Ectodermal cell (in vitro differentiated cells): ENCODE measurements around the gene KLRC3. TPM values are rescaled to one million over a fixed set of nuclear protein-coding genes. Genes with fewer than 3 reads are reported as not detected.
"Not testable (repeated sequence)": the region's sequence is repeated elsewhere in the genome, so short reads cannot be mapped to it uniquely, and the experiment has no call there.

ENCODE experiments used
- H3K27ac ChIP-seq: 2 replicates; pipeline ENCODE4 v1.7.0; 2013; ENCODE audit warnings: mild to moderate bottlenecking, low read depth, low read length; ENCODE audit not compliant: insufficient read depth, poor library complexity, severe bottlenecking
- H3K27me3 ChIP-seq: 2 replicates; pipeline ENCODE4 v1.7.0; 2013; ENCODE audit warnings: mild to moderate bottlenecking, low read length; ENCODE audit not compliant: insufficient read depth, control insufficient read depth, poor library complexity, severe bottlenecking
- H3K36me3 ChIP-seq: one replicate; pipeline ENCODE4 v1.7.0; 2013; ENCODE audit warnings: low read length; ENCODE audit not compliant: control insufficient read depth, insufficient read depth
- H3K4me1 ChIP-seq: one replicate; pipeline ENCODE4 v1.7.0; 2013; ENCODE audit warnings: low read length; ENCODE audit not compliant: control insufficient read depth, insufficient read depth
- H3K4me3 ChIP-seq: 2 replicates; pipeline ENCODE4 v1.7.0; 2013; ENCODE audit warnings: low read depth, low read length, control low read depth; ENCODE audit not compliant: insufficient read depth
- H3K9me3 ChIP-seq: 2 replicates; pipeline ENCODE4 v1.7.0; 2013; ENCODE audit warnings: mild to moderate bottlenecking, low read length, moderate library complexity; ENCODE audit not compliant: control insufficient read depth
- whole genome bisulfite sequencing, 2 experiments: methylation state at CpG; one replicate each; pipeline ENCODE4 v1.1.7; 2013; ENCODE audit warnings: missing lambda C conversion rate in 2 of 2; 5-methylcytosine and 5-hydroxymethylcytosine counted together
- polyA plus RNA-seq, 4 experiments: library from polyadenylated mRNA; stranded (reverse); fragments of 50-300 nt; gene quantifications; one replicate each; pipeline ENCODE4 v1.2.3, GENCODE V29; 2013

KLRC3 gene
- polyA plus RNA-seq (2013, experiment 1 of 4) = not detected
- polyA plus RNA-seq (2013, experiment 2 of 4) = not detected
- polyA plus RNA-seq (2013, experiment 3 of 4) = 0.48 TPM
- not detected for polyA plus RNA-seq (2013, experiment 4 of 4)

- H3K9me3 ChIP-seq, H3K4me1 ChIP-seq, H3K27me3 ChIP-seq, H3K27ac ChIP-seq, H3K36me3 ChIP-seq, H3K4me3 ChIP-seq: not testable (repeated sequence)
- WGBS, 2 experiments = 91 to 100% methylated on average over 1 of the region's 1 CpG
Observed at GRCh38 chr12:10420334-10420733, at the start of gene KLRC3. TSS of gene KLRC3 (minus strand) at chr12:10420595. CDS start at chr12:10420550, 45 bp downstream.

GRCh38 chr12:10469701-10470100 is 49.3 kb upstream of the KLRC3 start:
- H3K27ac ChIP-seq = no peak overlapping the region
- no peaks in the 10 kb centered on the region for H3K9me3 ChIP-seq
- H3K4me3 ChIP-seq = no peak overlapping the region
- H3K36me3 ChIP-seq = no peaks in the 10 kb centered on the region
- H3K4me1 ChIP-seq = no peaks in the 10 kb centered on the region
- no peaks in the 10 kb centered on the region for H3K27me3 ChIP-seq
- WGBS, 2 experiments = no CpG with 5 or more reads among the region's 1 CpG

GRCh38 chr12:10466311-10466710 is 45.9 kb upstream of the KLRC3 start:
- Histone ChIP-seq H3K27me3 (no peaks in the 10 kb centered on the region), H3K4me1 (no peaks in the 10 kb centered on the region), H3K4me3 (no peak overlapping the region), H3K9me3 (no peaks in the 10 kb centered on the region), H3K36me3 (no peaks in the 10 kb centered on the region), H3K27ac (no peak overlapping the region)
- 81 to 88% methylated on average over 4 of the region's 4 CpGs for WGBS, 2 experiments

GRCh38 chr12:10457760-10458159 is 37.4 kb upstream of the KLRC3 start:
- H3K9me3 ChIP-seq = no peaks in the 10 kb centered on the region
- H3K36me3 ChIP-seq = no peaks in the 10 kb centered on the region
- H3K27me3 ChIP-seq = no peaks in the 10 kb centered on the region
- WGBS, 2 experiments = 82 to 86% methylated on average over 3 of the region's 3 CpGs
- no peak overlapping the region for H3K4me3 ChIP-seq
- no peak overlapping the region for H3K27ac ChIP-seq
- no peaks in the 10 kb centered on the region for H3K4me1 ChIP-seq

GRCh38 chr12:10456856-10457255 is 36.5 kb upstream of the KLRC3 start:
- WGBS, 2 experiments = 89 to 92% methylated on average over 1 to 2 of the region's 2 CpGs
- H3K27me3 ChIP-seq = no peaks in the 10 kb centered on the region
- H3K27ac ChIP-seq = no peak overlapping the region
- H3K4me3 ChIP-seq = no peak overlapping the region
- no peaks in the 10 kb centered on the region for H3K9me3 ChIP-seq
- no peaks in the 10 kb centered on the region for H3K4me1 ChIP-seq
- H3K36me3 ChIP-seq = no peaks in the 10 kb centered on the region

GRCh38 chr12:10455766-10456165 is 35.4 kb upstream of the KLRC3 start:
- 100% methylated on average over 1 of the region's 1 CpG for WGBS, 2 experiments
- no peaks in the 10 kb centered on the region for H3K27me3 ChIP-seq
- no peaks in the 10 kb centered on the region for H3K9me3 ChIP-seq
- no peaks in the 10 kb centered on the region for H3K36me3 ChIP-seq
- no peak overlapping the region for H3K27ac ChIP-seq
- no peaks in the 10 kb centered on the region for H3K4me1 ChIP-seq
- no peak overlapping the region for H3K4me3 ChIP-seq

GRCh38 chr12:10454531-10454930 is 34.1 kb upstream of the KLRC3 start:
- H3K27ac ChIP-seq = no peak overlapping the region
- H3K27me3 ChIP-seq = no peaks in the 10 kb centered on the region
- H3K4me1 ChIP-seq = no peaks in the 10 kb centered on the region
- no peaks in the 10 kb centered on the region for H3K9me3 ChIP-seq
- H3K36me3 ChIP-seq = no peaks in the 10 kb centered on the region
- 87 to 91% methylated on average over 1 of the region's 1 CpG for WGBS, 2 experiments
- H3K4me3 ChIP-seq = no peak overlapping the region

- Histone ChIP-seq H3K4me3 (no peak within 1 kb of the TSS), H3K4me1 (no peaks in the 10 kb centered on the region), H3K27me3 (no peaks in the 10 kb centered on the region), H3K36me3 (no peaks in the 10 kb centered on the region), H3K27ac (no peak within 1 kb of the TSS), H3K9me3 (no peaks in the 10 kb centered on the region)
- WGBS, 2 experiments = 88 to 100% methylated on average over 1 to 2 of the region's 2 CpGs
Observed at GRCh38 chr12:10453156-10453555, 32.8 kb upstream of the KLRC3 start, which contains the start of gene KLRC1. TSS of gene KLRC1 (minus strand) at chr12:10453377. CDS start at chr12:10451156, 2,221 bp downstream.

- Histone ChIP-seq H3K36me3 (no peaks in the 10 kb centered on the region), H3K4me1 (no peaks in the 10 kb centered on the region), H3K27ac (no peak overlapping the region), H3K9me3 (no peaks in the 10 kb centered on the region), H3K4me3 (no peak overlapping the region), H3K27me3 (no peaks in the 10 kb centered on the region)
- WGBS, 2 experiments = 87 to 93% methylated on average over 4 of the region's 4 CpGs
Observed at GRCh38 chr12:10448236-10448635, 27.8 kb upstream of the KLRC3 start.

GRCh38 chr12:10446052-10446451 is 25.7 kb upstream of the KLRC3 start:
- not testable (repeated sequence) for H3K36me3 ChIP-seq, H3K4me3 ChIP-seq, H3K27me3 ChIP-seq, H3K27ac ChIP-seq, H3K4me1 ChIP-seq, H3K9me3 ChIP-seq
- WGBS, 2 experiments = 96 to 100% methylated on average over 3 of the region's 5 CpGs

- not testable (repeated sequence) for H3K4me3 ChIP-seq, H3K27ac ChIP-seq, H3K4me1 ChIP-seq, H3K27me3 ChIP-seq, H3K36me3 ChIP-seq, H3K9me3 ChIP-seq
- WGBS, 2 experiments = 94% methylated on average over 7 of the region's 8 CpGs
Observed at GRCh38 chr12:10441144-10441543, 20.7 kb upstream of the KLRC3 start.
